ENCODE data around the gene TGFBRAP1.

The TGFBRAP1 gene

DNA sequence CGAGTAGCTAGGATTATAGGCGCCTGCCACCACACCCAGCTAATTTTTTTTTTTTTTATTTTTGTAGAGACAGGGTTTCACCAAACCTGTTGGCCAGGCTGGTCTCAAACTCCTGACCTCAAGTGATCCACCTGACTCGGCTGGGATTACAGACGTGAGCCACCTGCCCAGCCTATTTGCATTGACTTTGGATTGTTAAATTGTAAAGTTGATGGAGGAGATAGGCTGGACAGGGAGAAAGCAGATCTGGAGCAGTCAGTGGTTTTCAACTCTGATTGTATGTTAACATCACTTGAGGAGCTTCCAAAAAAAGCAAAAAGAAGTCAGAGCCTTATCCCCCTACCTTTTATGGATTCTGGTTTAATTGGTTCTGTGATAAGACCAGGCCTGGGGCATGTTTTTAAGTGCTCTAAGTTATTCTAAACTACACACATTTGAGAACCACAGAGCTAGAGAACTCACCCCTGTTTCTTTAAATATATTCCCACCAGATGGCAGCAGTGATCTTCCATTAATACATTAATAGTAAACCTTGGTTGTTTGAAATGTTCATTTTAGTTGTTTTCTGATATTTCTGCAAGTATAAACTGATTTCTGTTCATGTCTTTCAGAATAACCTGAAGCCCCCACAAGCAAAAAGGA is 15.3 kb upstream of the TGFBRAP1 start:
- in situ Hi-C loops (cut with HindIII; ENCODE audit: low pct_ligation_motif_present, low sequenced_read_pairs), result no loop called here
- Histone ChIP-seq H3K36me3 (replicated peaks) (peaks cover 56% of the 10 kb centered on the region), H3K4me3 (ENCODE audit: low read depth, low read length) (no peak overlapping the region), H3K27me3 (replicated peaks) (no peaks in the 10 kb centered on the region), H3K27ac (no peak overlapping the region)
- TF ChIP-seq CTCF (IDR thresholded peaks at IDR 0.05; ENCODE audit: low read depth, low read length, missing control alignments), result peak; percentile 2
- no peak for DNase-seq

- no peaks in the 10 kb centered on the region for H3K27me3 ChIP-seq (replicated peaks)
- DNase-seq, result no peak
- no peak overlapping the region for H3K27ac ChIP-seq
- peaks cover 24% of the 10 kb centered on the region for H3K36me3 ChIP-seq (replicated peaks)
- no peak overlapping the region for H3K4me3 ChIP-seq (ENCODE audit: low read depth, low read length)
- no peak for TF ChIP-seq CTCF (IDR thresholded peaks at IDR 0.05; ENCODE audit: low read depth, low read length, missing control alignments)
- in situ Hi-C loops (cut with HindIII; ENCODE audit: low pct_ligation_motif_present, low sequenced_read_pairs), result no loop called here
Measured at GRCh38 chr2:105339414-105339813, 9.9 kb upstream of the TGFBRAP1 start.

- in situ Hi-C loops (cut with HindIII; ENCODE audit: low pct_ligation_motif_present, low sequenced_read_pairs), result no loop called here
Measured at GRCh38 chr2:105338020-105338385, 8.5 kb upstream of the TGFBRAP1 start.

GRCh38 chr2:105337122-105338019 is 7.8 kb upstream of the TGFBRAP1 start, which contains the start of gene C2orf49:
Gene C2orf49, plus strand, starts transcription at chr2:105337540. Its CDS starts 48 bp downstream, at chr2:105337588.
- in situ Hi-C loops (cut with HindIII; ENCODE audit: low pct_ligation_motif_present, low sequenced_read_pairs), result no loop called here
- no peak for TF ChIP-seq CTCF (IDR thresholded peaks at IDR 0.05; ENCODE audit: low read depth, low read length, missing control alignments)
- H3K27ac ChIP-seq, result peak within 1 kb of the TSS; percentile 100
- H3K4me3 ChIP-seq (ENCODE audit: low read depth, low read length), result peak within 1 kb of the TSS; percentile 88
- peaks cover 16% of the 10 kb centered on the region for H3K36me3 ChIP-seq (replicated peaks)
- peak; percentile 80 for DNase-seq
- no peaks in the 10 kb centered on the region for H3K27me3 ChIP-seq (replicated peaks)

More at GRCh38 chr2:105338020-105338385, 8.5 kb upstream of the TGFBRAP1 start:
- Histone ChIP-seq H3K27me3 (replicated peaks) (no peaks in the 10 kb centered on the region), H3K27ac (peak overlapping the region; percentile 100), H3K36me3 (replicated peaks) (peaks cover 21% of the 10 kb centered on the region), H3K4me3 (ENCODE audit: low read depth, low read length) (peak overlapping the region; percentile 88)
- DNase-seq, result no peak
- TF ChIP-seq CTCF (IDR thresholded peaks at IDR 0.05; ENCODE audit: low read depth, low read length, missing control alignments), result no peak

DNA sequence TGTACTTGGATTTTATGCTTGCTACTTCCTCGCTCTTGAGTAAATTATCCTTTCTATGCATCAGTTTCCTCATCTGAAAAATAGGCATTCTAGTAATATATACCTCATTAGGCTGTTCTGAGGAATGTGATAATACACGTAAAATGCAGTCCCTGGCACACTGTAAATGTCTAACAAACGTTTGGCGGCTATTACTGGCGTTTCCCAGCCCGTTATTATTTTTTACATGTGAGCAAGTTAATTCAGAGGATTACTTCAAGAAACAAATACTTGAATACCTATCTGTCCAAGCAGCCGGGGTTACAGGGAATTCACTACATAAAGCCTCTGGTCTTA is 7.2 kb upstream of the TGFBRAP1 start:
- peak overlapping the region; percentile 100 for H3K27ac ChIP-seq
- in situ Hi-C loops (cut with HindIII; ENCODE audit: low pct_ligation_motif_present, low sequenced_read_pairs), result no loop called here

More for the DNA sequence above, 7.2 kb upstream of the TGFBRAP1 start:
- H3K36me3 ChIP-seq (replicated peaks), result peaks cover 14% of the 10 kb centered on the region
- TF ChIP-seq CTCF (IDR thresholded peaks at IDR 0.05; ENCODE audit: low read depth, low read length, missing control alignments), result no peak
- H3K27me3 ChIP-seq (replicated peaks), result no peaks in the 10 kb centered on the region
- DNase-seq, result no peak
- H3K4me3 ChIP-seq (ENCODE audit: low read depth, low read length), result peak overlapping the region; percentile 88

All from brain microvascular endothelial cell (primary cell).